ENCODE data around the gene ASMT. TPM values are rescaled to one million over a fixed set of nuclear protein-coding genes. Genes with fewer than 3 reads are reported as not detected.
A peak's percentile ranks its signal among the peaks of the same experiment; 100 is the strongest.

The ASMT gene
- total RNA-seq, 1 donor from 2014 or later, result not detected

DNA sequence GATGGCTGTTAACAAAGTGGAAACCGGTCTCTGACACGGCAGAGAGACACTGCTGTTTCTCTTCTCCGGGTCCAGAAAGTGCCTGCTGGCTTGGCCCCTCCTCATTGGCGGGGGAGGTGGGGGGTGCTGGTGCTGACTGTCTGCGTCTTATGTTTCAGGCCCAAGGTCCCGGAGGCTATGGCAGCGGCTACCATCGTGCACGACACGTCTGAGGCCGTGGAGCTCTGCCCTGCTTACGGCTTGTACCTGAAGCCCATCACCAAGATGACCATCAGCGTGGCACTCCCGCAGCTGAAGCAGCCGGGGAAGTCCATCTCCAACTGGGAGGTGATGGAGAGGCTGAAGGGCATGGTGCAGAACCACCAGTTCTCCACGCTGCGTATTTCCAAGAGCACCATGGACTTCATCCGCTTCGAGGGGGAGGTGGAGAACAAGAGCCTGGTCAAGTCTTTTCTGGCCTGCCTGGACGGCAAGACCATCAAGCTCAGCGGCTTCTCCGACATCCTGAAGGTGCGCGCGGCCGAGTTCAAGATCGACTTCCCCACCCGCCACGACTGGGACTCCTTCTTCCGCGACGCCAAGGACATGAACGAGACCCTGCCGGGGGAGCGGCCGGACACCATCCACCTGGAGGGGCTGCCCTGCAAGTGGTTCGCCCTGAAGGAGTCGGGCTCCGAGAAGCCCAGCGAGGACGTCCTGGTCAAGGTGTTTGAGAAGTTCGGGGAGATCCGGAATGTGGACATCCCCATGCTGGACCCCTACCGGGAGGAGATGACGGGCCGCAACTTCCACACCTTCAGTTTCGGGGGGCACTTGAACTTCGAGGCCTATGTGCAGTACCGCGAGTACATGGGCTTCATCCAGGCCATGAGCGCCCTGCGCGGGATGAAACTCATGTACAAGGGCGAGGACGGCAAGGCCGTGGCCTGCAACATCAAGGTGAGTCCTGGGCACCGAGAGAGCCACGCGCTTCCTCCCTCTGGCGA, 21.3 kb upstream of the ASMT start:
- H3K4me1 Mint-ChIP-seq (ENCODE audit: low read depth, unreplicated experiment), result peaks cover 2% of the 10 kb centered on the region
- peak overlapping the region; percentile 85 for H3K4me3 Mint-ChIP-seq (ENCODE audit: unreplicated experiment)
- H3K27me3 Mint-ChIP-seq (ENCODE audit: unreplicated experiment), result peaks cover 5% of the 10 kb centered on the region
- TF ChIP-seq, protein P1, sequence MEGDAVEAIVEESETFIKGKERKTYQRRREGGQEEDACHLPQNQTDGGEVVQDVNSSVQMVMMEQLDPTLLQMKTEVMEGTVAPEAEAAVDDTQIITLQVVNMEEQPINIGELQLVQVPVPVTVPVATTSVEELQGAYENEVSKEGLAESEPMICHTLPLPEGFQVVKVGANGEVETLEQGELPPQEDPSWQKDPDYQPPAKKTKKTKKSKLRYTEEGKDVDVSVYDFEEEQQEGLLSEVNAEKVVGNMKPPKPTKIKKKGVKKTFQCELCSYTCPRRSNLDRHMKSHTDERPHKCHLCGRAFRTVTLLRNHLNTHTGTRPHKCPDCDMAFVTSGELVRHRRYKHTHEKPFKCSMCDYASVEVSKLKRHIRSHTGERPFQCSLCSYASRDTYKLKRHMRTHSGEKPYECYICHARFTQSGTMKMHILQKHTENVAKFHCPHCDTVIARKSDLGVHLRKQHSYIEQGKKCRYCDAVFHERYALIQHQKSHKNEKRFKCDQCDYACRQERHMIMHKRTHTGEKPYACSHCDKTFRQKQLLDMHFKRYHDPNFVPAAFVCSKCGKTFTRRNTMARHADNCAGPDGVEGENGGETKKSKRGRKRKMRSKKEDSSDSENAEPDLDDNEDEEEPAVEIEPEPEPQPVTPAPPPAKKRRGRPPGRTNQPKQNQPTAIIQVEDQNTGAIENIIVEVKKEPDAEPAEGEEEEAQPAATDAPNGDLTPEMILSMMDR (IDR thresholded peaks at IDR 0.05; ENCODE audit: partially characterized antibody, unreplicated experiment), result no peak
- H3K9me3 Mint-ChIP-seq (ENCODE audit: unreplicated experiment), result peaks cover 2% of the 10 kb centered on the region
- no peak for DNase-seq
- peak overlapping the region; percentile 55 for H3K27ac Mint-ChIP-seq (ENCODE audit: unreplicated experiment)
- no peaks in the 10 kb centered on the region for H3K36me3 Mint-ChIP-seq (ENCODE audit: unreplicated experiment)

DNA sequence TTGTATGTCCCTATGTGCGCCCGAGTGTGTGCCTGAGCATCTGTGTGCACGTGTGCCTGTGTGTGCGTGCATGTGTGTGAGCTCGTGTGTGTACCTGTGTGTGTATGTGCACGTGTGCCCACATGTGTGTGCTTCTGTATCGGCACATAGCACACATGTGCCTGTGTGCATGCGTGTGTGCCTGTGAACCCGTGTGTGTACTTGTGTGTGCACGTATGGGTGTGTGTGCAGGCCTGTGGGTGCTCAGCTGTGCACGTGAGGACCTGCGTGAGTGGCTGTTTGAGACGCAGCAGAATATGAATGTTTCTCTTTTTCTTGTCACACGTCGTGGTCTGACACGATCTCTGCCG, 19.2 kb upstream of the ASMT start:
- Mint-ChIP-seq H3K27ac (ENCODE audit: unreplicated experiment) (no peak overlapping the region), H3K36me3 (ENCODE audit: unreplicated experiment) (no peaks in the 10 kb centered on the region), H3K9me3 (ENCODE audit: unreplicated experiment) (peaks cover 2% of the 10 kb centered on the region), H3K27me3 (ENCODE audit: unreplicated experiment) (peaks cover 10% of the 10 kb centered on the region), H3K4me1 (ENCODE audit: low read depth, unreplicated experiment) (peaks cover 2% of the 10 kb centered on the region), H3K4me3 (ENCODE audit: unreplicated experiment) (no peak overlapping the region)
- TF ChIP-seq, protein P1 (IDR thresholded peaks at IDR 0.05; ENCODE audit: partially characterized antibody, unreplicated experiment), result no peak
- no peak for DNase-seq

DNA sequence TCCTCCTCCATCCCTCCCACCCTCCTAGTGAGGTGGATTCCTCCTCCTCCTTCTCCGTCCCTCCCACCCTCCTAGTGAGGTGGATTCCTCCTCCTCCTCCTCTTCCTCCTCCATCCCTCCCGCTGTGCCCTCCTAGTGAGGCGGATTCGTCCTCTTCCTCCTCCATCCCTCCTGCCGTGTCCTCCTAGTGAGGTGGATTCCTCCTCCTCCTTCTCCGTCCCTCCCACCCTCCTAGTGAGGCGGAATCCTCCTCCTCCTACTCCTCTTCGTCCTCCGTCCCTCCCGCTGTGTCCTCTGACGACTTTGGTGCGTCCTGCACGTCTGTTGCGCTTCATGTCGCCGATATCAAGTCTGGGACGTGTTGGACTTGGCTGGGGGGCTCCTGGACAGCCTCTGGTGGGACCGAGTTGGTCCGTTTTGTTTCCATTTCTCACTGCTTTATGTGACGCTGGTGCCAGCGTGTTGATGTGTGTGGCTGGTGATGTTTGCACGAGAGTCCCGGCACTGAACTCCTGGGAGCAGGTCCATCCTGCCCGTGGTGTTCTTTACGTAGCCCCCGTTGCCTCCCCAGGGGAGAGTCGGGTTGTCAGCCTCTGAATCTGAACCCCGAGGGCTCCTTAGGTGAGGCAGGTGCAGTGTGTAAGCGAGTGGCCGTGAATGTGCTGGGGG, 18.0 kb upstream of the ASMT start:
- no peak for DNase-seq
- Mint-ChIP-seq H3K27ac (ENCODE audit: unreplicated experiment) (no peak overlapping the region), H3K27me3 (ENCODE audit: unreplicated experiment) (peaks cover 10% of the 10 kb centered on the region), H3K36me3 (ENCODE audit: unreplicated experiment) (peaks cover 3% of the 10 kb centered on the region), H3K4me3 (ENCODE audit: unreplicated experiment) (no peak overlapping the region), H3K4me1 (ENCODE audit: low read depth, unreplicated experiment) (peaks cover 2% of the 10 kb centered on the region), H3K9me3 (ENCODE audit: unreplicated experiment) (peaks cover 2% of the 10 kb centered on the region)
- TF ChIP-seq, protein P1 (IDR thresholded peaks at IDR 0.05; ENCODE audit: partially characterized antibody, unreplicated experiment), result no peak

DNA sequence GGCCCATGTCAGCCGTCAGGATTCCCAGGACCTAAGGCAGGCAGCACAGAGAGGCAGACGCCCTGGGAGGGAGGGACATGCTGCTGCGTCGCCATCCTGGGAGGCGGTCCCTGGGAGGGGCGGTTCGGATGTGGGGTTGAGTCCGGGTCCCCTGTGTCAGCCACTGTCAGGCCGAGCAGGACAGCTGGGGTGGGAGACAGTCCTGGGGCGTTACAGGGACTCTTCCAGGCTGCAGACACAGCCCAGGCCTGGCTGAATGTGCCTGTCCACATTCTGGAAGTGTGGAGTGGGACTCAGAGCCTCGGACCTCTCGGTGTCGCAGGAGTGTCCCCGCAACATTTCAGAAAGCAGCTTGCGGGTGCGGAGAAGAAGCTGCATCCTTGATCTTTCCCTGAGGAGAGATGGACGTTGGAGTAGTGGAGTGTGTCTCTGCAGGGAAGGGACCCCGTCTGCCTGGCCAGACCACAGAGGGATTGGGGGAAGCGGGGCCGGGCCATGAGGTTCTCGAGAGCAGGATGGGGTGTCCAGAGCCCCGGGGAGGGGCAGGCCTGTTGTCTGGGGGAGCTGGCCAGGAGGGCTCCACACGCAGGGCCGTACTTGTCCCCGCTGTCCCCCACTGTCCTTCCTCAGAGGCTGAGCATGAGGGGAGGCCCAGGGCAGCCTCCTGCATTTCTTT, 17.4 kb upstream of the ASMT start:
- Mint-ChIP-seq H3K4me3 (ENCODE audit: unreplicated experiment) (no peak overlapping the region), H3K36me3 (ENCODE audit: unreplicated experiment) (peaks cover 4% of the 10 kb centered on the region), H3K9me3 (ENCODE audit: unreplicated experiment) (peaks cover 2% of the 10 kb centered on the region), H3K27me3 (ENCODE audit: unreplicated experiment) (peaks cover 10% of the 10 kb centered on the region), H3K4me1 (ENCODE audit: low read depth, unreplicated experiment) (peaks cover 2% of the 10 kb centered on the region), H3K27ac (ENCODE audit: unreplicated experiment) (no peak overlapping the region)
- no peak for DNase-seq
- TF ChIP-seq, protein P1 (IDR thresholded peaks at IDR 0.05; ENCODE audit: partially characterized antibody, unreplicated experiment), result no peak
